OCI-M2 (cell line): Measurements from ENCODE around the gene NSG1.
"Not testable (repeated sequence)": the region's sequence is repeated elsewhere in the genome, so short reads cannot be mapped to it uniquely, and the experiment has no call there.

Source experiments
- DNase-seq: peaks from one replicate; lab custom pipeline; 2025; ENCODE audit not compliant: unreplicated experiment; lab: John Stamatoyannopoulos, UW

NSG1 gene

DNA sequence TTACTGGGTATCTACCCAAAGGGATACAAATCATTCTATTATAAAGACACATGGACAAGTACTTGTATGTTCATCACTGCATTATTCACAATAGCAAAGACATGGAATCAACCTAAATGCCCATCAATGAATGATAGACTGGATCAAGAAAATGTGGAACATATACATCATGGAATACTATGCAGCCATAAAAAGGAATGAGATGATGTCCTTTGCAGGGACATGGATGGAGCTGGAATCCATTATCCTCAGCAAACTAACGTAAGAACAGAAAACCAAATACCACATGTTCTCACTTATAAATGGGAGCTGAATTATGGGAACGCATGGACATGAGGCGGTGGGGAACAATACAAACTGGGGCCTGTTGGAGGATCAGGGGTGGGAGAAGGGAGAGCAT lies 78.3 kb downstream of the NSG1 start:
- DNase-seq = not testable (repeated sequence)
